KOPT-K1 (cell line): ENCODE measurements around the gene CCDC136.

Source experiments
- H3K27ac ChIP-seq: fragments of 200-600 bp; sonication (generic); 2 replicates; pipeline ENCODE4 v1.5.1; 2016; ENCODE audit warnings: antibody characterized with exemption, mild to moderate bottlenecking, low read depth, low read length; ENCODE audit not compliant: poor library complexity, severe bottlenecking
- H3K36me3 ChIP-seq: fragments of 200-600 bp; sonication (generic); 2 replicates; pipeline ENCODE4 v1.5.1; 2017; ENCODE audit warnings: antibody characterized with exemption, mild to moderate bottlenecking, low read length, moderate library complexity; ENCODE audit not compliant: insufficient read depth
- H3K9me3 ChIP-seq: fragments of 200-600 bp; sonication (generic); 2 replicates; pipeline ENCODE4 v1.5.1; 2017; ENCODE audit warnings: antibody characterized with exemption, low read length, mild to moderate bottlenecking; ENCODE audit not compliant: insufficient read depth, poor library complexity, severe bottlenecking

Gene CCDC136

DNA sequence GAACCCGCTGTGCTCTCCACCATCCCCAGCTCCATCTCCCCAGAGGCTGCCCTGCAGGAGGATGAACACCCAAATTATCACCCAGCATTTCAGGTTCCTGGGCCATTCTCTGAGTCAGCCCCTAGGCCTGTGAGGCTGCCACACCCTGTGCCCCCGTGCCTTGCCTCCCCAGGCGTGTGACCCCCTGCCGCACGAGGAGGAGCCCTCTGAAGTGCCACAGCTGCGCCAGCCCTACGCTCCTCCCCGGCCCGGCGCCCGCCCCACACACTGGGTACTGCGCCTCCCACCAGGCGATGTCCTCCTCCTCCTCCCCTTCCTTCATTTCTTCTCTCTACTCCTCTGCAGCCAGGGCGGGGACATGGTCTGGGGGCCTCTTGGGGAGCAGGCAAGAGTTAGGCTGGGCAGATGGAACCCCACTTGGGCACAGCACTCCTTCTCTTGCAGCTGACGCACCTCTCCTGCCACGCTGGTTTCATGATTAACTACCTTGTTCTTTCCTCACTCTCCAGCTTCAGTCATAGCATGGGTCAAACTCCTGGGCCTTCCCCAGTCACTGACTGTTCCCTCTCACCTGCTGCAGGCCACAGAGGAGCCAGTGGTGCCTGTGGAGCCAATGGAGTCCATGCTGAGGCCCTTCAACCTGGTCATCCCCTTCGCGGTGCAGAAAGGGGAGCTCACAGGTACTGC, 58.2 kb downstream of the CCDC136 start:
- H3K36me3 ChIP-seq, result no peaks in the 10 kb centered on the region
- H3K27ac ChIP-seq, result no peak overlapping the region
- no peaks in the 10 kb centered on the region for H3K9me3 ChIP-seq

GRCh38 chr7:128852537-128853254, 60.9 kb downstream of the CCDC136 start:
- no peaks in the 10 kb centered on the region for H3K36me3 ChIP-seq
- no peak overlapping the region for H3K27ac ChIP-seq
- no peaks in the 10 kb centered on the region for H3K9me3 ChIP-seq

DNA sequence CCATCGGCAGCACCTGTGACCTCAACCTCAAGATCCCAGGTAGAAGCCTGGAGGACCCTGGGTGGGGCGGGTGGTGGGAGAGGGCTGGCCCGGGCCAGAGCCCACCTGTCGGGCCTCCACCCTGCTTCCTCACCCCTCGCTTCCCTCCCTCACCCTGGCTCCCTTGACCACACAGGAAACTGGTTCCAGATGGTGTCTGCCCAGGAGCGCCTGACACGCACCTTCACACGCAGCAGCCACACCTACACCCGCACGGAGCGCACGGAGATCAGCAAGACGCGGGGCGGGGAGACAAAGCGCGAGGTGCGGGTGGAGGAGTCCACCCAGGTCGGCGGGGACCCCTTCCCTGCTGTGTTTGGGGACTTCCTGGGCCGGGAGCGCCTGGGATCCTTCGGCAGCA, 62.0 kb downstream of the CCDC136 start:
- Histone ChIP-seq H3K36me3 (no peaks in the 10 kb centered on the region), H3K9me3 (no peaks in the 10 kb centered on the region), H3K27ac (no peak overlapping the region)

GRCh38 chr7:128854396-128854795, 62.6 kb downstream of the CCDC136 start:
- no peaks in the 10 kb centered on the region for H3K36me3 ChIP-seq
- H3K27ac ChIP-seq, result no peak overlapping the region
- no peaks in the 10 kb centered on the region for H3K9me3 ChIP-seq

GRCh38 chr7:128855559-128855958, 63.8 kb downstream of the CCDC136 start:
- no peaks in the 10 kb centered on the region for H3K36me3 ChIP-seq
- H3K9me3 ChIP-seq, result no peaks in the 10 kb centered on the region
- H3K27ac ChIP-seq, result no peak overlapping the region

DNA sequence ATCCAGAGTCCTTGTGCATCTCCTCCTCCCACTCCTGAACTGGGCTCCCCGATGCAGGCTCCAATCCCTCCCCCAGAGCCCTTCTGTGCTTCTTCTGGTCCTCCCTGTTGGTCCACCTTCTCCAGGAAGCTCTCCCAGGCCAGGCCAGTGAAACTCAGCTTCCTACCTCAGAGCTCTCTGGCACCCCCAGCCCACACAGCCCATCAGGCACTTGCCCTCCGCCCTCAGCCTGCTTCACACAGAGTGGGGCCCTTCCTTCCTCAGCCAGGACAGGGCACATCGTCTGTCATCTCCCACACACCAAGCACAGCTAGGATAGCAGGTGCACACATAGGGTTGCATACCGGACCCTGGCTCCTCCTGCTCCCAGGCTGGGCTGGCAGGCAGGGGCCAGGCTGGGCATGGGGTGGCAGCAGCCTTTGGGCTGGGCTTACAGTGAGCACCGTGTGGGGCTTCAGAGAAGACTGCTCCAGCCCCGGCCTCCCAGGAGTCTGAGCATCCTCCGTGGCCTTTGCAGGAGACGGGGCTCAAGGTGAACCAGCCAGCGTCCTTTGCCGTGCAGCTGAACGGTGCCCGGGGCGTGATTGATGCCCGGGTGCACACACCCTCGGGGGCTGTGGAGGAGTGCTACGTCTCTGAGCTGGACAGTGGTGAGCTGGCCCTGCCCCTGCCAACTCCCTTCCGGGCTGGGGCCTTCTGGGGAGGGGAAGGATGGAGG, 64.4 kb downstream of the CCDC136 start:
- no peaks in the 10 kb centered on the region for H3K36me3 ChIP-seq
- H3K9me3 ChIP-seq, result no peaks in the 10 kb centered on the region
- no peak overlapping the region for H3K27ac ChIP-seq

GRCh38 chr7:128858380-128859231, 66.8 kb downstream of the CCDC136 start:
- no peaks in the 10 kb centered on the region for H3K36me3 ChIP-seq
- H3K9me3 ChIP-seq, result no peaks in the 10 kb centered on the region
- no peak overlapping the region for H3K27ac ChIP-seq

GRCh38 chr7:128859232-128860157, 67.7 kb downstream of the CCDC136 start:
- H3K27ac ChIP-seq, result no peak overlapping the region
- H3K36me3 ChIP-seq, result no peaks in the 10 kb centered on the region
- no peaks in the 10 kb centered on the region for H3K9me3 ChIP-seq

- H3K36me3 ChIP-seq, result peaks cover 7% of the 10 kb centered on the region; the same call in 1 of the 2 replicates
- H3K9me3 ChIP-seq, result no peaks in the 10 kb centered on the region
- peak overlapping the region; percentile 7 for H3K27ac ChIP-seq
These were observed 68.6 kb downstream of the CCDC136 start for GRCh38 chr7:128860158-128861073.

DNA sequence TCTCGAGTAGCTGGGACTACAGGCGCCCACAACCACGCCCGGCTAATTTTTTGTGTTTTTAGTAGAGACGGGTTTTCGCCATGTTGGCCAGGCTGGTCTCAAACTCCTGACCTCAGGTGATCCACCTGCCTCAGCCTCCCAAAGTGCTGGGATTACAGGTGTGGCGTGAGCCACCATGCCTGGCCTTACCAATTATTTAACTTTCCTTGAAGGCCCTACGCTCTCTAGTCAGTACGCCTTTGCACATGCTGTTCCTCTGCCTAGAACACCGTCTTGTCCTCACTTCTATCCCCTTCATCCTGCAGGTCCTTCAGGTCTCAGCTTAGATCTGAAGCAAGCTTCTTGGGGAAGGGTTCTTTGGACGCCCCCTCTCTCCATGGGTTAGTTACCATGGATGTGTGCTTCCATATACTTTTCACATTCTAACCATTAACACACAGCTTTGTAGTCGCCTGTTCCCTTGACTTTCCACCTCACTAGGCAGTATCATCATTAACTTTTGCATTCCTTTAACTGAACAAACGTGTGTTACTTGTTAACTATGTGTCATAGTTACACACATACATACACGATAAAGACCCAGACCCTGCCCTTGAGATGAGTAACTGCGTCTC, 70.3 kb downstream of the CCDC136 start:
- Histone ChIP-seq H3K27ac (peak overlapping the region; percentile 70), H3K36me3 (peaks cover 21% of the 10 kb centered on the region; the same call in 1 of the 2 replicates)

DNA sequence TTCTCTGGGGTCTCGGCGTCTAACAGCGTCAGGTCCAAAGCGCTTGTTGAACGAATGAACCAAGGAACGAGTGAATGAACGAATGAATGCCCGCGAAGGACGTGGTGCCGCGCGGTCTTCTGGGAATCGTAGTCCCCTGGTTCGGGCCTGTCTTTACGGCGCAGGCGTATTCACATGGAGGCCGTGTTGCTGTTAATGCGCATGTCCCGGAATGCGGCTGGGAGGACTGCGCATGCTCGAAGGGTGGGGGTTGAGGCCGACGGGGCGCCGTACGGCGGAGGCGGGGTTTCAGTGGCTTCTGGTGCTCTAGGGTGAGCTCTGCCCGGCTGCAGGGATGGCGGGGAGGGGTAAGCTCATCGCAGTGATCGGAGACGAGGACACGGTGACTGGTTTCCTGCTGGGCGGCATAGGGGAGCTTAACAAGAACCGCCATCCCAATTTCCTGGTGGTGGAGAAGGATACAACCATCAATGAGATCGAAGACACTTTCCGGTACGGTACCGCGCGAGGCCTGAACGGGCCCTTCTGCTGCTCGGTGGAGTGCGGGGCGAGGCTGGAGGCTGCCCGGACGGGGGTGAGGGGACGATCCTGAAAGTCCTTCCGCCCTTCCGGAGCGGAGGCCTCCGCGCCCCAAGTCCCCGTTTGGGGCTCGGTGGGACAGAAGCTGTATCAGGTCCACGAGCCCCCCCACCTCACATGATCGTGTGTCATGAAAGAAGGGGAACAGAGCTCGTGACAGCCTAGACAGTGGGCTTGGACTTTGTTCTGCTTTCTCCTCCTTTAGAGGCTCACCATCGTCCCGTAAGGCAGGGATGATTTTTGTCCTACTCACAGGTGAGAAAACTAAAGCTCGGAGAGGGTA, 71.0 kb downstream of the CCDC136 start, which contains the start of gene ATP6V1F:
ATP6V1F (plus strand) TSS at position 286 of the 862 bp plus-strand sequence; CDS start at position 335, 49 bp downstream.
- Histone ChIP-seq H3K27ac (peak within 1 kb of the TSS; percentile 70), H3K36me3 (peaks cover 21% of the 10 kb centered on the region; the same call in 1 of the 2 replicates), H3K9me3 (no peaks in the 10 kb centered on the region)

More for the DNA sequence above, 70.3 kb downstream of the CCDC136 start:
- H3K9me3 ChIP-seq, result no peaks in the 10 kb centered on the region

GRCh38 chr7:128863433-128863989, 71.7 kb downstream of the CCDC136 start:
- Histone ChIP-seq H3K36me3 (peaks cover 21% of the 10 kb centered on the region; the same call in 1 of the 2 replicates), H3K27ac (peak overlapping the region; percentile 70), H3K9me3 (no peaks in the 10 kb centered on the region)
